Fibroblast of mammary gland (primary cell): ENCODE data around the gene KRT9.
"Not testable (repeated sequence)": the region's sequence is repeated elsewhere in the genome, so short reads cannot be mapped to it uniquely, and the experiment has no call there.

ENCODE experiments used
- DNase-seq: peaks from one replicate; pipeline ENCODE4 v3.0.0-alpha.2; 2010; ENCODE audit warnings: low read depth
- H3K4me3 ChIP-seq: 2 replicates; pipeline ENCODE4 v1.5.1; 2011; ENCODE audit warnings: low read depth, mild to moderate bottlenecking, low read length, moderate library complexity; ENCODE audit not compliant: control insufficient read depth
- CTCF ChIP-seq: conservative IDR thresholded peaks from 2 replicates; pipeline ENCODE4 v1.5.1; 2011; ENCODE audit warnings: low read depth, low read length, inconsistent platforms; ENCODE audit not compliant: control insufficient read depth, insufficient read depth

The KRT9 gene

GRCh38 chr17:41610965-41611640 lies 39.2 kb upstream of the KRT9 start:
- no peak for DNase-seq
- TF ChIP-seq CTCF, result no peak
- no peak overlapping the region for H3K4me3 ChIP-seq

GRCh38 chr17:41610061-41610517 lies 38.2 kb upstream of the KRT9 start:
- H3K4me3 ChIP-seq, DNase-seq: not testable (repeated sequence)
- TF ChIP-seq CTCF, result peak; percentile 18

GRCh38 chr17:41606930-41607329 lies 35.1 kb upstream of the KRT9 start:
- not testable (repeated sequence) for H3K4me3 ChIP-seq, DNase-seq

DNA sequence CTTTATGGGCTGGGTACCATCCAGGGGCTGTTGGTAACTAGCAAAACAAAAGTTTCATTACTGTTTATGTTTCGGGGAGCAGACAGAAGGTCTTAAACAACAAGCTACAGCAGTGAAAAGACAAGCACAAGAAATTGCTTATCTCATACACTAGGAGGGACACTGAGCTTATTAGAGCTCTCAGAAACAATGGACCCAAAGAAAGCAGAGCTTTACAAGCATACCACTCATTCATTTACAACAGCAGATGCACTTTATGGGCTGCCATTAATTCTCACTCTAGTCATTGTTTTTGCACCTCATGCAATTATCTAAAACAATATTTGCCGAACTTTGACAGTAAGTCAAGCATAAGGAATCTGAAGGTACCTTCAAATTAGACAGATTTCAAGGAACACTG lies 30.7 kb upstream of the KRT9 start:
- no peak for DNase-seq
- TF ChIP-seq CTCF, result no peak
- H3K4me3 ChIP-seq, result no peak overlapping the region

DNA sequence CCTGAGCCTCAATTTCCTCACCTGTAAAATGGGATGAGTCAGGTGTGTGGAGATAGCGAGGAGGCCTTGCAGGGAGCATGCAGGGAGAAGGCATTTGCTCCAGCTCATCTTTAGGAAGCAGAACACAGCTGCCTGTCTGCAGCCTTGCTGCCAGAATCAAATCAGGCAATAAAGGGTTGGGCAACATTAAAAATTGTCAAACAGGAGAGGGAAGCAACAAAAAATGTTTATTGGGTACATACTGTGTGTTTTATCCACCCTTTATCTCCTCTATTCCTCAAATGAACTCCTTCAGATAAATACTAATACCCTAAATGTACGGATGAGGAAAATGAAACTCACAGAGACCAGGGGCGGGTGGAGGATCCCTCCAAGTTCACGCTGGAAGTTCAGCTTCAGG lies 28.5 kb upstream of the KRT9 start:
- no peak for DNase-seq
- TF ChIP-seq CTCF, result no peak
- H3K4me3 ChIP-seq, result no peak overlapping the region

- no peak for DNase-seq
- TF ChIP-seq CTCF, result no peak
- no peak overlapping the region for H3K4me3 ChIP-seq
These were observed 27.8 kb upstream of the KRT9 start for GRCh38 chr17:41599680-41600079.

DNA sequence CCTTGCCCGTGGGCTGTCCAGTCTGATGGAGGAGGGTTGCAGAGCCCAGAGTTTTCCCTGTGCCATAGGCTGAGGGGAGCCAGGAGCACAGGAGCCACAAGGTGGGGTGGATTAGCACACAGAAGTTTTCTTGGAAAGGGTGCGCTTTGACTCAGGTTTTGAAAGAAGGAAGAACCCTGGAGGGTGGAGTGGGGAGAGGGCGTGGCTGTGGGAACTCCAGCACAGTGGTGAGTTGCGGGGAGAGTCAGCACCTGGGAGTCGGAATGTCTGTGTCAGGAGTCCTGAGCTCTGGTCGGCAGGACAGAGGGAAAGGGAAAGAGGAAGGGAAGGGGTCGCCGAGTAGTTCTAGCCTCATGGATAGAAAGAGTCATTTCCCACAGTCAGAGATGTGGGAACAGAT lies 23.7 kb upstream of the KRT9 start:
- no peak for DNase-seq
- H3K4me3 ChIP-seq, result no peak overlapping the region
- TF ChIP-seq CTCF, result no peak
